ENCODE measurements around the gene ARL6IP4. TPM values are rescaled to one million over a fixed set of nuclear protein-coding genes. Genes with fewer than 3 reads are reported as not detected.

ARL6IP4 gene
- total RNA-seq, 1 experiment from 2014 or later = 132 TPM

DNA sequence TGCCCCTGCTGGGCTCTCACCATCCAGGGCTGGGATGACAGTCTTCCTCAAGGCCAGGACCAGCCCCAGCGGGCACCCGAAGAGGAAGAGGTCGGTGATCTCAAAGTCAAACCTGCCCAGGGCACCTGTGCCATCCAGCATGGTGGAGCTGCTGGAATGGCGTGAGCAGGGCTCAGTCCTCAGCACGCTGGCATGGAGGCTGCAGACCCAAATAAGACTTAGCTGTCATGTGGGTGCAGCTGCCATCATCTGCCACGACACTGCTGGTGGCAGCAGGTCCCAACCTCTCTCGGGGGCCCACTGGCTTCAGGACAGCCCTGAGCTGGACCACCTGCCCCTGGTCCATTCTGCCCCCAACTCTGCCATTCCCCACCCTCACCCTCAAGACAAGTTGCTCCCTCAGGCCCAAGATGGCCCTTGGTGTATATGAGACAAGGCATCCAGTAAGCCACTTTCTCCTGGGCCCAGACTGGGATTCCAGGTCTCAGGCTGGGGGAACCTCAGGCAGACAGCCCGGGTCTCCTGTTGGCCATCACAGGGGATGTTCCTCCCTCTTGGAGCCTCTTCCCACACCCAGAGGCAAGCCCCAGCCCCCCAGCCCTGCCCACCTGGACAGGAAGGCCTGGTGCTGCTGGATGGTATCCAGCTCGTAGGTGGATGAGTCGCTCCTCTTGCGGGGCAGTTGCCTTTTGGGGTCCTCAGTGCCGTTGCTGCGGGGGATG lies 14.5 kb downstream of the ARL6IP4 start:
- Histone ChIP-seq H3K14ac (ENCODE audit: insufficient read depth, low read length) (no peak overlapping the region), H3K4me1 (ENCODE audit: insufficient read depth, low read length) (no peaks in the 10 kb centered on the region), H3K79me1 (ENCODE audit: insufficient read depth, low read depth, low read length, poor library complexity, severe bottlenecking) (no peaks in the 10 kb centered on the region), H3K56ac (ENCODE audit: insufficient read length, low read depth, low read length) (no peak overlapping the region), H3K4ac (ENCODE audit: low read depth, low read length) (no peak overlapping the region), H3T11ph (ENCODE audit: low read length) (no peak overlapping the region), H4K8ac (replicated peaks; ENCODE audit: insufficient read length, low read depth, low read length) (no peak overlapping the region), H3K4me2 (ENCODE audit: insufficient read depth, insufficient read length, low read length) (no peak overlapping the region), H2AFZ (ENCODE audit: low read length) (no peak overlapping the region), H2BK12ac (ENCODE audit: insufficient read length, low read depth, low read length) (no peak overlapping the region), H3K27ac (ENCODE audit: insufficient read length, low read depth, low read length) (no peak overlapping the region), H3K79me2 (ENCODE audit: insufficient read depth, low read length) (no peaks in the 10 kb centered on the region), H3K23ac (ENCODE audit: insufficient read length, low read depth, low read length) (no peak overlapping the region), H2BK15ac (ENCODE audit: low read depth, low read length) (no peak overlapping the region), H3K18ac (ENCODE audit: insufficient read length, low read depth, low read length) (no peak overlapping the region), H3K9me3 (ENCODE audit: control insufficient read depth, low read depth, low read length) (no peaks in the 10 kb centered on the region), H4K91ac (ENCODE audit: insufficient read length, low read depth, low read length) (no peak overlapping the region), H2BK20ac (ENCODE audit: low read depth, low read length, poor library complexity, severe bottlenecking) (no peak overlapping the region), H2AK5ac (ENCODE audit: insufficient read length, low read length) (no peak overlapping the region), H2BK5ac (ENCODE audit: insufficient read length, low read length) (no peak overlapping the region), H4K20me1 (ENCODE audit: control insufficient read depth, insufficient read depth, insufficient read length) (no peaks in the 10 kb centered on the region), H3K23me2 (ENCODE audit: insufficient read length, low read depth, low read length, poor library complexity, severe bottlenecking) (no peaks in the 10 kb centered on the region), H3K9ac (ENCODE audit: extremely low read depth, insufficient read length, low read length) (no peak overlapping the region), H3K27me3 (ENCODE audit: insufficient read depth, low read length) (no peaks in the 10 kb centered on the region), H2BK120ac (ENCODE audit: low read depth, low read length, poor library complexity, severe bottlenecking) (no peak overlapping the region), H4K5ac (ENCODE audit: insufficient read length, low read depth, low read length) (no peak overlapping the region)
- H3K9me3 Mint-ChIP-seq = no peaks in the 10 kb centered on the region
- DNase-seq = no peak
- TF ChIP-seq, protein P1, sequence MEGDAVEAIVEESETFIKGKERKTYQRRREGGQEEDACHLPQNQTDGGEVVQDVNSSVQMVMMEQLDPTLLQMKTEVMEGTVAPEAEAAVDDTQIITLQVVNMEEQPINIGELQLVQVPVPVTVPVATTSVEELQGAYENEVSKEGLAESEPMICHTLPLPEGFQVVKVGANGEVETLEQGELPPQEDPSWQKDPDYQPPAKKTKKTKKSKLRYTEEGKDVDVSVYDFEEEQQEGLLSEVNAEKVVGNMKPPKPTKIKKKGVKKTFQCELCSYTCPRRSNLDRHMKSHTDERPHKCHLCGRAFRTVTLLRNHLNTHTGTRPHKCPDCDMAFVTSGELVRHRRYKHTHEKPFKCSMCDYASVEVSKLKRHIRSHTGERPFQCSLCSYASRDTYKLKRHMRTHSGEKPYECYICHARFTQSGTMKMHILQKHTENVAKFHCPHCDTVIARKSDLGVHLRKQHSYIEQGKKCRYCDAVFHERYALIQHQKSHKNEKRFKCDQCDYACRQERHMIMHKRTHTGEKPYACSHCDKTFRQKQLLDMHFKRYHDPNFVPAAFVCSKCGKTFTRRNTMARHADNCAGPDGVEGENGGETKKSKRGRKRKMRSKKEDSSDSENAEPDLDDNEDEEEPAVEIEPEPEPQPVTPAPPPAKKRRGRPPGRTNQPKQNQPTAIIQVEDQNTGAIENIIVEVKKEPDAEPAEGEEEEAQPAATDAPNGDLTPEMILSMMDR (conservative IDR thresholded peaks at IDR 0.05) = no peak
- no CpG with 5 or more reads among the region's 13 CpGs for WGBS (ENCODE audit: extremely low coverage, insufficient read length, low lambda C conversion rate)
- H3K4me1 Mint-ChIP-seq = 0 out of 4 replicates have a peak, but pooled peaks cover 0 to 5% of the 10 kb centered on the region in 2 experiments
- H3K4me3 Mint-ChIP-seq = no peak overlapping the region
- H3K27me3 Mint-ChIP-seq (ENCODE audit: low read depth) = no peaks in the 10 kb centered on the region; the same call in none of the 2 replicates
- H3K27ac Mint-ChIP-seq = no peak overlapping the region
- no peaks in the 10 kb centered on the region for H3K36me3 Mint-ChIP-seq (ENCODE audit: insufficient read depth in 1 of 3, low read depth in 3 of 3)
